ENCODE data around the gene WDR83. TPM values are rescaled to one million over a fixed set of nuclear protein-coding genes. Genes with fewer than 3 reads are reported as not detected.
"Not testable (repeated sequence)": the region's sequence is repeated elsewhere in the genome, so short reads cannot be mapped to it uniquely, and the experiment has no call there.

Gene WDR83, protein sequence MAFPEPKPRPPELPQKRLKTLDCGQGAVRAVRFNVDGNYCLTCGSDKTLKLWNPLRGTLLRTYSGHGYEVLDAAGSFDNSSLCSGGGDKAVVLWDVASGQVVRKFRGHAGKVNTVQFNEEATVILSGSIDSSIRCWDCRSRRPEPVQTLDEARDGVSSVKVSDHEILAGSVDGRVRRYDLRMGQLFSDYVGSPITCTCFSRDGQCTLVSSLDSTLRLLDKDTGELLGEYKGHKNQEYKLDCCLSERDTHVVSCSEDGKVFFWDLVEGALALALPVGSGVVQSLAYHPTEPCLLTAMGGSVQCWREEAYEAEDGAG
- 6.7 and 7.5 TPM in 2 replicates for polyA plus RNA-seq (2013)

DNA sequence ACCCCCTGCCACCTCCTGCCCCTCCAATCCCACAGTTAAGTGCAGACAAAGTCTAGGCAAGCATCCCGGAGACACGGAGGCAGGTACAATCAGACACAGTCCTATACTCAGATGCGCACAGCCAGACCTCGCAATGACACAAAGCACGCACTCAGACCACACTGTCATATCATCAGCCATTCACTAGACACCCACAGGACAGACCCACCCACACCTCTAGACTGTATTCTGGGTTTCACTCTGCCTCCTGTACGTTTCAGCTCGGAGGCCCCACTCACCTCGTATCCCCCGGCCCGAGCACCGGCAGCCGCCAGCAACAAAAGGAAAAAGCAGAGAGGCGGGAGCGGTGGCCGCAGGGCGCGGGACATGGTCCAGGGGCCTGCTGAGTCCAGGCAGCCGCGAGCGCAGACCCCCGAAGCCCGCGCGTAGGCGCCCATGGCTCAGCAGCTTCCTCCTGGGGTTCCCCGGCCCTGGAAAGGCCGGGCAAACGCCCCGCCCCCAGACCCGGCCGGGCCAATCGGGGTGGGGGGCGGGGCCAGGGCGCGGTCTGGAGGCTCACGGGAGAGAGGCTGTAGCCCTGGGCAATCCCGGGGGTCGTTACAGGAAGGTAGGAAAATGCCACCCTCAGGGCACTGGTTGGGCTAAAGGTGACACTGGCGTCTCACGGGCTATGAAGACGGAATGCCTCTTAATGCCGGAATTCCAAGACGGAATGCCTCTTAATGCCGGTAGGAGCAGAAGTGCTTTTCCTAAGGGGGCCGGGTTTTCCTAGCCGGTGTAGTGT, at the start of gene WDR83, which contains the start of gene MAN2B1:
WDR83 (plus strand) TSS at position 543 of the 784 bp plus-strand sequence. CDS start 2,984 bp downstream, outside the sequence.
MAN2B1 (minus strand) TSS at position 478 of the 784 bp plus-strand sequence; CDS start at position 437, 41 bp downstream.
- peak within 1 kb of the TSS; percentile 63 for H3K14ac ChIP-seq (ENCODE audit: low read length)
- H3K4me3 ChIP-seq (ENCODE audit: low read depth, low read length): peak within 1 kb of the TSS; percentile 86
- peaks cover 11% of the 10 kb centered on the region for H3K79me1 ChIP-seq (ENCODE audit: low read length)
- peak within 1 kb of the TSS; percentile 75 for H3K4me2 ChIP-seq (ENCODE audit: low read length)
- peak within 1 kb of the TSS; percentile 10 for H2BK5ac ChIP-seq (ENCODE audit: low read depth, low read length, poor library complexity)
- peaks cover 20 to 27% of the 10 kb centered on the region in 2 experiments for H3K4me1 ChIP-seq (ENCODE audit: control insufficient read depth in 1 of 2, insufficient read depth in 2 of 2, low read length in 2 of 2)
- H2BK120ac ChIP-seq (ENCODE audit: insufficient read depth, low read length, poor library complexity): no peak within 1 kb of the TSS
- no peak within 1 kb of the TSS for H2BK12ac ChIP-seq (ENCODE audit: low read length)
- H3K9ac ChIP-seq (ENCODE audit: low read length): peak within 1 kb of the TSS; percentile 84
- H3K18ac ChIP-seq (ENCODE audit: low read length): peak within 1 kb of the TSS; percentile 57
- peaks cover 34 to 36% of the 10 kb centered on the region in 2 experiments for H3K36me3 ChIP-seq (ENCODE audit: control insufficient read depth in 1 of 2, insufficient read depth in 2 of 2, low read length in 2 of 2)
- H4K91ac ChIP-seq (ENCODE audit: low read depth, low read length): peak within 1 kb of the TSS; percentile 48
- no peaks in the 10 kb centered on the region for H3K9me3 ChIP-seq (ENCODE audit: insufficient read depth, low read depth, low read length)
- WGBS (ENCODE audit: extremely low coverage, insufficient coverage, insufficient read length): no CpG with 5 or more reads among the region's 46 CpGs
- peak within 1 kb of the TSS; percentile 69 for H4K8ac ChIP-seq (ENCODE audit: low read depth, low read length)
- H2AK5ac ChIP-seq (ENCODE audit: low read length): no peak within 1 kb of the TSS
- no peak within 1 kb of the TSS for H3K23ac ChIP-seq (ENCODE audit: low read length)
- H3K4ac ChIP-seq (ENCODE audit: low read depth, low read length): peak within 1 kb of the TSS; percentile 4
- no peaks in the 10 kb centered on the region for H3K27me3 ChIP-seq (ENCODE audit: insufficient read depth, low read length)
- no peak within 1 kb of the TSS for H3K27ac ChIP-seq (ENCODE audit: low read depth, low read length)
- H2AFZ ChIP-seq (ENCODE audit: insufficient read depth, low read length, poor library complexity): peak within 1 kb of the TSS; percentile 65
- peak within 1 kb of the TSS; percentile 32 for H4K12ac ChIP-seq (ENCODE audit: low read depth, low read length)
- H3K79me2 ChIP-seq (ENCODE audit: control insufficient read depth, insufficient read depth, low read length, poor library complexity): peaks cover 10% of the 10 kb centered on the region
- DNase-seq: peak; percentile 79 to 81

DNA sequence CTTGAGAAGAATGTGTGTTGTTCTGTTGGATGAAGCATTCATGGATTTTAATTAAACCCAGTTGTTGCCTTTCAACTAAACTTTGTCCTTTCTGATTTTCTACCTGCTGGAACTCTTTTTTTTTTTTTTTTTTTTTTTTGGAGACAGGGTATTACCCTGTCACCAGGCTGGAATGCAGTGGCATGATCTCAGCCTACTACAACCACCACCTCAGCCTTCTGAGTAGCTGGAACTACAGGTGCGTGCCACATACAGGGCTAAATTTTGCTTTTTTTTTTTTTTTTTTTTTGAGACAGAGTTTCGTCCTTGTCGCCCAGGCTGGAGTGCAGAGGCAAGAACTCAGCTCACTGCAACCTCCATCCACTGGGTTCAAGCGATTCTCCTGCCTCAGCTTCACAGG, 49.0 kb upstream of the WDR83 start:
- Histone ChIP-seq H3K4me2 (ENCODE audit: low read length) (no peak overlapping the region), H3K23ac (ENCODE audit: low read length) (no peak overlapping the region), H3K4me3 (ENCODE audit: low read depth, low read length) (no peak overlapping the region), H2AK5ac (ENCODE audit: low read length) (no peak overlapping the region), H3K36me3 (ENCODE audit: control insufficient read depth in 1 of 2, insufficient read depth in 2 of 2, low read length in 2 of 2) (peaks cover 16 to 22% of the 10 kb centered on the region in 2 experiments), H4K12ac (ENCODE audit: low read depth, low read length) (no peak overlapping the region), H2BK120ac (ENCODE audit: insufficient read depth, low read length, poor library complexity) (no peak overlapping the region), H4K8ac (ENCODE audit: low read depth, low read length) (no peak overlapping the region), H2BK5ac (ENCODE audit: low read depth, low read length, poor library complexity) (no peak overlapping the region), H3K79me2 (ENCODE audit: control insufficient read depth, insufficient read depth, low read length, poor library complexity) (peaks cover 10% of the 10 kb centered on the region), H3K9ac (ENCODE audit: low read length) (no peak overlapping the region), H3K4me1 (ENCODE audit: control insufficient read depth in 1 of 2, insufficient read depth in 2 of 2, low read length in 2 of 2) (peaks cover 0 to 3% of the 10 kb centered on the region in 2 experiments), H3K14ac (ENCODE audit: low read length) (no peak overlapping the region), H3K79me1 (ENCODE audit: low read length) (no peaks in the 10 kb centered on the region), H2BK12ac (ENCODE audit: low read length) (no peak overlapping the region), H3K9me3 (ENCODE audit: insufficient read depth, low read depth, low read length) (no peaks in the 10 kb centered on the region), H3K27me3 (ENCODE audit: insufficient read depth, low read length) (no peaks in the 10 kb centered on the region), H3K27ac (ENCODE audit: low read depth, low read length) (no peak overlapping the region), H3K4ac (ENCODE audit: low read depth, low read length) (peak overlapping the region; percentile 81), H2AFZ (ENCODE audit: insufficient read depth, low read length, poor library complexity) (no peak overlapping the region), H3K18ac (ENCODE audit: low read length) (no peak overlapping the region), H4K91ac (ENCODE audit: low read depth, low read length) (no peak overlapping the region)
- no CpG with 5 or more reads among the region's 4 CpGs for WGBS (ENCODE audit: extremely low coverage, insufficient coverage, insufficient read length)
- DNase-seq: peak; percentile 27 to 38

DNA sequence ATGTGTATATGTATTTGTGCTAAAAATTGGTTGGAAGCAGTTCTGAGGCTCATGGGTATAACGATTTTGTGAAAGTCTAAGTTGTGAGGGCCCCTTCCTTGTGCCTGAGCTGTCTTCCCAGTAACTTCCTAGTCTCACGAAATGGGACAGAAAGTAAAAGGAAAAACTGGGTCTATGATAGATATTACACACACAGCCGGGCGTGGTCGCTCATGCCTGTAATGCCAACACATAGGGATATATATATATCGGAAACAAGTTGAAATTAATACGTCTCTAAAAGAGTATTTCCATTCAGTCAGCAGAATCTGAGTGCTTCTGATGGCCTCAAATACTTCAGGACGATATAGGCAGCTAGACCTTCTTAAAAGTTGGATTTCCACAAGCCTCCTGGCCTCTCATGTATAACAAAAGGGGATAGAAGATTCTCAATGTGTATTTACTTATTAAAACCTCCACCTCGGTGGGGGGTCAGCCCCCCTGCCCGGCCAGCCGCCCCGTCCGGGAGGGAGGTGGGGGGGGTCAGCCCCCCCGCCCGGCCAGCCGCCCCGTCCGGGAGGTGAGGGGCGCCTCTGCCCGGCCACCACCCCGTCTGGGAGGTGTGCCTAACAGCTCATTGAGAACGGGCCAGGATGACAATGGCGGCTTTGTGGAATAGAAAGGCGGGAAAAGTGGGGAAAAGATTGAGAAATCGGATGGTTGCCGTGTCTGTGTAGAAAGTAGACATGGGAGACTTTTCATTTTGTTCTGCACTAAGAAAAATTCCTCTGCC, 45.2 kb upstream of the WDR83 start:
- H3K23ac ChIP-seq (ENCODE audit: low read length); H4K8ac ChIP-seq (ENCODE audit: low read depth, low read length); H4K91ac ChIP-seq (ENCODE audit: low read depth, low read length); DNase-seq; H3K79me1 ChIP-seq (ENCODE audit: low read length); H3K4me1 ChIP-seq (ENCODE audit: control insufficient read depth in 1 of 2, insufficient read depth in 2 of 2, low read length in 2 of 2); H2BK120ac ChIP-seq (ENCODE audit: insufficient read depth, low read length, poor library complexity); H2AK5ac ChIP-seq (ENCODE audit: low read length); H3K4me3 ChIP-seq (ENCODE audit: low read depth, low read length); H3K4me2 ChIP-seq (ENCODE audit: low read length); H4K12ac ChIP-seq (ENCODE audit: low read depth, low read length); H3K27me3 ChIP-seq (ENCODE audit: insufficient read depth, low read length); H3K9me3 ChIP-seq (ENCODE audit: insufficient read depth, low read depth, low read length); H3K14ac ChIP-seq (ENCODE audit: low read length); H3K79me2 ChIP-seq (ENCODE audit: control insufficient read depth, insufficient read depth, low read length, poor library complexity); H2AFZ ChIP-seq (ENCODE audit: insufficient read depth, low read length, poor library complexity); H2BK5ac ChIP-seq (ENCODE audit: low read depth, low read length, poor library complexity); H3K18ac ChIP-seq (ENCODE audit: low read length); H2BK12ac ChIP-seq (ENCODE audit: low read length); H3K27ac ChIP-seq (ENCODE audit: low read depth, low read length); H3K9ac ChIP-seq (ENCODE audit: low read length): not testable (repeated sequence)
- Histone ChIP-seq H3K36me3 (ENCODE audit: control insufficient read depth in 1 of 2, insufficient read depth in 2 of 2, low read length in 2 of 2) (peaks cover 33 to 36% of the 10 kb centered on the region in 2 experiments), H3K4ac (ENCODE audit: low read depth, low read length) (peak overlapping the region; percentile 36)
- WGBS (ENCODE audit: extremely low coverage, insufficient coverage, insufficient read length): no CpG with 5 or more reads among the region's 26 CpGs

DNA sequence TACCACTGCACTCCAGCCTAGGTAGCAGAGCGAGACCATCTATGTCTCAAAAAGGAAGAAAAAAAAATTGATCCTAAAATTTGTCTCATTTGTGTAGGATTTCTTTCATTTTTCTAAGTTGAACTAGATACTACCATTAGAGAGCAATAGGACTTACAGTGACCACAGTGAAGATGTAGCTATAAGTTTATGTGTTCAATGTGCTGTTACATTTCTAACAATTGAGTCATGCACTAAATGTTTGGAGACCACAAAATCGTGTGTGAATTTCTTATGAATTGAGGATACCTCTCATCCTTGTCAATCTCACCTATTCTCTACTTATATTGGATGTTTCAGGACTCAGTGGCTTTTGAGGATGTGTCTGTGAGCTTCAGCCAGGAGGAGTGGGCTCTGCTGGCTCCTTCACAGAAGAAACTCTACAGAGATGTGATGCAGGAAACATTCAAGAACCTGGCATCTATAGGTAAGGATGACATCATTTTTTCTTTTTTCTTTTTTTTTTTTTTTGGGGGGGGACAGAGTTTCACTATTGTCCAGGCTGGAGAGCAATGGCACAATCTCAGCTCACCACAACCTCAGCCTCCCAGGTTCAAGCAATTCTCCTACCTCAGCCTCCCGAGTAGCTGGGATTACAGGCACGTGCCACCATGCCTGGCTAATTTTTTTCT, 43.1 kb upstream of the WDR83 start:
- Histone ChIP-seq H3K79me2 (ENCODE audit: control insufficient read depth, insufficient read depth, low read length, poor library complexity) (peaks cover 2% of the 10 kb centered on the region), H3K4me1 (ENCODE audit: control insufficient read depth in 1 of 2, insufficient read depth in 2 of 2, low read length in 2 of 2) (no peaks in the 10 kb centered on the region), H3K27ac (ENCODE audit: low read depth, low read length) (no peak overlapping the region), H4K91ac (ENCODE audit: low read depth, low read length) (no peak overlapping the region), H2BK120ac (ENCODE audit: insufficient read depth, low read length, poor library complexity) (no peak overlapping the region), H3K4me3 (ENCODE audit: low read depth, low read length) (no peak overlapping the region), H2BK5ac (ENCODE audit: low read depth, low read length, poor library complexity) (no peak overlapping the region), H2AFZ (ENCODE audit: insufficient read depth, low read length, poor library complexity) (no peak overlapping the region), H4K8ac (ENCODE audit: low read depth, low read length) (no peak overlapping the region), H3K23ac (ENCODE audit: low read length) (no peak overlapping the region), H3K9ac (ENCODE audit: low read length) (no peak overlapping the region), H3K18ac (ENCODE audit: low read length) (no peak overlapping the region), H2BK12ac (ENCODE audit: low read length) (no peak overlapping the region), H3K27me3 (ENCODE audit: insufficient read depth, low read length) (no peaks in the 10 kb centered on the region), H3K9me3 (ENCODE audit: insufficient read depth, low read depth, low read length) (peaks cover 13% of the 10 kb centered on the region), H3K4me2 (ENCODE audit: low read length) (no peak overlapping the region), H2AK5ac (ENCODE audit: low read length) (no peak overlapping the region), H3K4ac (ENCODE audit: low read depth, low read length) (no peak overlapping the region), H3K14ac (ENCODE audit: low read length) (no peak overlapping the region), H3K79me1 (ENCODE audit: low read length) (no peaks in the 10 kb centered on the region), H4K12ac (ENCODE audit: low read depth, low read length) (no peak overlapping the region), H3K36me3 (ENCODE audit: control insufficient read depth in 1 of 2, insufficient read depth in 2 of 2, low read length in 2 of 2) (peaks cover 39 to 49% of the 10 kb centered on the region in 2 experiments)
- no CpG with 5 or more reads among the region's 4 CpGs for WGBS (ENCODE audit: extremely low coverage, insufficient coverage, insufficient read length)
- no peak for DNase-seq

Measured in trophoblast cell (in vitro differentiated cells and primary cell).